ENCODE data around the gene NMT2. TPM values are rescaled to one million over a fixed set of nuclear protein-coding genes. Genes with fewer than 3 reads are reported as not detected.

Gene NMT2
- total RNA-seq, 1 donor from 2014 or later = 15.2 TPM

DNA sequence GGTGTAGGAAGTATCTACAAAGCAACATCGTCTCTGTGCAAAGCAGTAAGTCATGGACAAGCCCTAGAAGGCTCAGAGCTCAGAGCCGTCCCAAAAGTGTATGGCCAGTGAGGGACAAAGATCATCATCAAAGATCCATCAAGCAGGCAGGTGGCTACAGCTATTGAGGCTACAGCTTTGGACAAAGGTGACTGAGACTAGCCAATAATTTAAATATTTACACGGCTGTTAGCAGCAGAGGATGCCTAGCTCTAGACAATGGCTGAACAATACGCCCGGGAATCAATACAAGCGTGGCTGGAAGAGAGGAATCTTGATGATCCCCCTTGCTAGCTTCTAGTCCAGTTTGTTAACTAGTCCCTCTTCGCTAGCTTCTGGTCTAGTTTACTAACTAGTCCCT is 17.9 kb downstream of the NMT2 start:
- Histone ChIP-seq H3K4me3 (no peak overlapping the region), H3K4me1 (peaks cover 10% of the 10 kb centered on the region), H3K36me3 (no peaks in the 10 kb centered on the region), H3K9me3 (no peaks in the 10 kb centered on the region), H3K27me3 (no peaks in the 10 kb centered on the region), H3K27ac (no peak overlapping the region)
- intact Hi-C loops (cut with DNase I) = no loop called here
- TF ChIP-seq, protein P1, sequence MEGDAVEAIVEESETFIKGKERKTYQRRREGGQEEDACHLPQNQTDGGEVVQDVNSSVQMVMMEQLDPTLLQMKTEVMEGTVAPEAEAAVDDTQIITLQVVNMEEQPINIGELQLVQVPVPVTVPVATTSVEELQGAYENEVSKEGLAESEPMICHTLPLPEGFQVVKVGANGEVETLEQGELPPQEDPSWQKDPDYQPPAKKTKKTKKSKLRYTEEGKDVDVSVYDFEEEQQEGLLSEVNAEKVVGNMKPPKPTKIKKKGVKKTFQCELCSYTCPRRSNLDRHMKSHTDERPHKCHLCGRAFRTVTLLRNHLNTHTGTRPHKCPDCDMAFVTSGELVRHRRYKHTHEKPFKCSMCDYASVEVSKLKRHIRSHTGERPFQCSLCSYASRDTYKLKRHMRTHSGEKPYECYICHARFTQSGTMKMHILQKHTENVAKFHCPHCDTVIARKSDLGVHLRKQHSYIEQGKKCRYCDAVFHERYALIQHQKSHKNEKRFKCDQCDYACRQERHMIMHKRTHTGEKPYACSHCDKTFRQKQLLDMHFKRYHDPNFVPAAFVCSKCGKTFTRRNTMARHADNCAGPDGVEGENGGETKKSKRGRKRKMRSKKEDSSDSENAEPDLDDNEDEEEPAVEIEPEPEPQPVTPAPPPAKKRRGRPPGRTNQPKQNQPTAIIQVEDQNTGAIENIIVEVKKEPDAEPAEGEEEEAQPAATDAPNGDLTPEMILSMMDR (IDR thresholded peaks at IDR 0.05) = no peak
- no peak for TF ChIP-seq POLR2A (IDR thresholded peaks at IDR 0.05)
- no peak for TF ChIP-seq POLR2AphosphoS5 (IDR thresholded peaks at IDR 0.05; ENCODE audit: insufficient read depth in 1 of 2, low read depth in 1 of 2)
- DNase-seq (ENCODE audit: extremely low spot score in 2 of 2) = no peak

DNA sequence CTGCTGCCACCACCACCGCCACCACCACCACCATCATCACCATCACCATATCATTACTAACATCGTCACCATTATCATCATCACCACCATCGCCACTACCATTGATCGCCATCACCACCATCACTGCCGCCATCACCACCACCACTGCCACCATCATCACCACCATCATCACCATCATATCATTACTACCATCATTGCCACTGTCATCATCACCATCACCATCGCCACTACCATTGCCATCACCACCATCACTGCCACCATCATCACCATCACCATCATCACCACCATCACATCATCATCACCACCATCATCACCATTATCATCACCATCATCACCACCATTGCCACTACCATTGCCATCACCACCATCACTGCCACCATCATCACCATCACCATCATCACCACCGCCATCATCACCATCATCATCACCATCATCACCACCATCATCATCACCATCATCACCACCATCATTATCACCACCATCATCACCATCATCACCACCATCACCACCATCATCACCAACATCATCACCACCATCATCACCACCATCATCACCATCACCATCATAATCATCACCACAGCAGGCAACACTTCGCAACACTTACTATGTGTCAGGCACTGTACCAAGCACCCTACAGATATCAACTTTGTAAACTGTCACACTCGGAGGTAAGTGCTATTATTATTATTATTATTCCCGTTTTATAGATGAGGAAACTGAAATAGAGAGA is 19.3 kb downstream of the NMT2 start:
- H3K4me3 ChIP-seq = no peak overlapping the region
- TF ChIP-seq POLR2AphosphoS5 (IDR thresholded peaks at IDR 0.05; ENCODE audit: insufficient read depth in 1 of 2, low read depth in 1 of 2) (no peak), POLR2A (IDR thresholded peaks at IDR 0.05) (no peak)
- TF ChIP-seq, protein P1 (IDR thresholded peaks at IDR 0.05) = no peak
- intact Hi-C loops (cut with DNase I) = no loop called here
- H3K36me3 ChIP-seq = no peaks in the 10 kb centered on the region
- no peak for DNase-seq (ENCODE audit: extremely low spot score in 2 of 2)
- no peak overlapping the region for H3K27ac ChIP-seq
- H3K9me3 ChIP-seq = no peaks in the 10 kb centered on the region
- H3K27me3 ChIP-seq = no peaks in the 10 kb centered on the region
- H3K4me1 ChIP-seq = peaks cover 10% of the 10 kb centered on the region

DNA sequence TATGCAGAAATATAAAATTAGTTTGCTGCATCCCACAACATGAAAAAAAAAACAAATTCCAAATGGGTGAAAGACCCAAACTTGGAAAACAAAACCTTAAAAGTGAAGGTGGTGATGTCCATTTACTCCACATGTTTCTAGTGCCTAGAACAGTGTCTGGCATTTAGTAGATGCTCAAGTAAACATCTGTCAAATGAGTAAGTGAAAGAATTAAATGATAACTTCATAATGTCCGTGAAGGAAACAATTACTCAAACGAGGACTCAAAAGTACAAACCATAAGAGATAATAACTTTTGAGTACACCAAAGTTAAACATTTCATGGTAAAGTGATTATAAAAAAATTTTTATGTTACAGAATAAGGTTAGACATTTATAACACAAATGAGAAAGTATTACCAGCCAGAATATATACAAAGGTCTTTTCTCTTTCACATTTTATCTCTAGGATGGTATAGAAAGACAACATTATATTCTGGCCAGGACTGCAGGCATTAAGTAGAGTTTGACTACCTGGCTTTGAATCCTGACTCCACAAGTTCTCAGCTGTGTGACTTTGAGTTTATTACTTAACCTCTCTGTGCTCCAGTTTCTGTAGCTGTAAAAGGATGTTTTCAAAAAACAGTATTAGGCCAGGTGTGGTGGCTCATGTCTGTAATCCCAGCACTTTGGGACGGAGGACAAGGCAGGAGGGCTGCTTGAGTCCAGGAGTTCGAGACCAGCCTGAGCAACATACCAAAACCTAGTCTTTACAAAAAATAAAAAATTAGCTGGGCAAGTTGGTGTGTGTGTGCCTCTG is 20.7 kb downstream of the NMT2 start:
- H3K4me3 ChIP-seq = no peak overlapping the region
- no peaks in the 10 kb centered on the region for H3K9me3 ChIP-seq
- H3K4me1 ChIP-seq = peaks cover 6% of the 10 kb centered on the region
- intact Hi-C loops (cut with DNase I) = no loop called here
- no peak overlapping the region for H3K27ac ChIP-seq
- no peaks in the 10 kb centered on the region for H3K27me3 ChIP-seq
- H3K36me3 ChIP-seq = no peaks in the 10 kb centered on the region
- TF ChIP-seq, protein P1 (IDR thresholded peaks at IDR 0.05) = no peak
- TF ChIP-seq POLR2AphosphoS5 (IDR thresholded peaks at IDR 0.05; ENCODE audit: insufficient read depth in 1 of 2, low read depth in 1 of 2) = no peak
- no peak for TF ChIP-seq POLR2A (IDR thresholded peaks at IDR 0.05)
- DNase-seq (ENCODE audit: extremely low spot score in 2 of 2) = no peak

DNA sequence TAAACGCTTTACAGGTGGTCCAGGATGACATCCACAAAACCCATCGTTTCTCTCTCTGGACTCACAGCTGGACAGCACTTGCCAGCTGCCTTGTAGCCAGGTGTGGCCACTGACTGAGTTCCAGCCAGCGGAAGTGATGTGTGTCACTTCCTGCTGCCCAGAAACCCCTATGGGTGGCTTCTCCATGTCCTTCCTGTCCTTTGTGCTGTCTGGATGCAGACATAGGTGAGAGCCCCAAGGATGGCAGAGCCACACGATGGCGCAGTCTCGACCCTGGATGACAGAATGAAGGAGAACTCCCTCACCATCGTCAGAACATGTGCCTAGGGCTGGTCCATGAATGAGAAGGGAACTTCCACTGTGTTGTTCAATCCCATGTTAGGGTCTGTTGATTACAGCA is 22.1 kb downstream of the NMT2 start:
- Histone ChIP-seq H3K27ac (no peak overlapping the region), H3K9me3 (no peaks in the 10 kb centered on the region), H3K36me3 (no peaks in the 10 kb centered on the region), H3K27me3 (no peaks in the 10 kb centered on the region), H3K4me1 (no peaks in the 10 kb centered on the region), H3K4me3 (no peak overlapping the region)
- TF ChIP-seq, protein P1 (IDR thresholded peaks at IDR 0.05) = no peak
- TF ChIP-seq POLR2AphosphoS5 (IDR thresholded peaks at IDR 0.05; ENCODE audit: insufficient read depth in 1 of 2, low read depth in 1 of 2) (no peak), POLR2A (IDR thresholded peaks at IDR 0.05) (no peak)
- intact Hi-C loops (cut with DNase I) = no loop called here
- no peak for DNase-seq (ENCODE audit: extremely low spot score in 2 of 2)

DNA sequence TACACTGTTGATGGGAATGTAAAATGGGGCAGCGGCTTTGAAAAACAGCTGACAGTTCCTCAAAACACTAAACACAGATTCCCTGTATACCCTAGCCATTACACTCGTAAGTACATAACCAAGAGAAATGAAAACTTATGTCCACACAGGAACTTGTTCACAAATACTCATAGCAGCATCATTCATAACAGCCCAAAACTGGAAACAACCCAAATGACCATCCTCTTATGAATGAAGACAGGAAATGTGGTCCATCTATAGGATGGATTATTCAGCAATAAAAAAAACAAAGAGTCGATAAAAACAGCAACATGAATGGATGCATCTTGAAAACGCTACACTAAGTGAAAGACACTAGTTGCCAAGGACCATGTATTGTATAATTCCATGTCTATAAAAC is 23.7 kb downstream of the NMT2 start:
- no peak for TF ChIP-seq POLR2A (IDR thresholded peaks at IDR 0.05)
- no peak for TF ChIP-seq POLR2AphosphoS5 (IDR thresholded peaks at IDR 0.05; ENCODE audit: insufficient read depth in 1 of 2, low read depth in 1 of 2)
- intact Hi-C loops (cut with DNase I) = no loop called here
- no peak for DNase-seq (ENCODE audit: extremely low spot score in 2 of 2)
- no peak overlapping the region for H3K27ac ChIP-seq
- no peaks in the 10 kb centered on the region for H3K4me1 ChIP-seq
- H3K4me3 ChIP-seq = no peak overlapping the region
- H3K36me3 ChIP-seq = no peaks in the 10 kb centered on the region
- H3K9me3 ChIP-seq = no peaks in the 10 kb centered on the region
- H3K27me3 ChIP-seq = no peaks in the 10 kb centered on the region
